HG03520 (cell line): ENCODE data around the gene STXBP3.
"Not testable (repeated sequence)": the region's sequence is repeated elsewhere in the genome, so short reads cannot be mapped to it uniquely, and the experiment has no call there.

Experiments
- ATAC-seq: cut with Tn5 transposase; IDR thresholded peaks from one replicate; pipeline ENCODE4 v1.9.1; 2021; ENCODE audit warnings: mild to moderate bottlenecking, moderate library complexity; ENCODE audit not compliant: unreplicated experiment

Gene STXBP3

DNA sequence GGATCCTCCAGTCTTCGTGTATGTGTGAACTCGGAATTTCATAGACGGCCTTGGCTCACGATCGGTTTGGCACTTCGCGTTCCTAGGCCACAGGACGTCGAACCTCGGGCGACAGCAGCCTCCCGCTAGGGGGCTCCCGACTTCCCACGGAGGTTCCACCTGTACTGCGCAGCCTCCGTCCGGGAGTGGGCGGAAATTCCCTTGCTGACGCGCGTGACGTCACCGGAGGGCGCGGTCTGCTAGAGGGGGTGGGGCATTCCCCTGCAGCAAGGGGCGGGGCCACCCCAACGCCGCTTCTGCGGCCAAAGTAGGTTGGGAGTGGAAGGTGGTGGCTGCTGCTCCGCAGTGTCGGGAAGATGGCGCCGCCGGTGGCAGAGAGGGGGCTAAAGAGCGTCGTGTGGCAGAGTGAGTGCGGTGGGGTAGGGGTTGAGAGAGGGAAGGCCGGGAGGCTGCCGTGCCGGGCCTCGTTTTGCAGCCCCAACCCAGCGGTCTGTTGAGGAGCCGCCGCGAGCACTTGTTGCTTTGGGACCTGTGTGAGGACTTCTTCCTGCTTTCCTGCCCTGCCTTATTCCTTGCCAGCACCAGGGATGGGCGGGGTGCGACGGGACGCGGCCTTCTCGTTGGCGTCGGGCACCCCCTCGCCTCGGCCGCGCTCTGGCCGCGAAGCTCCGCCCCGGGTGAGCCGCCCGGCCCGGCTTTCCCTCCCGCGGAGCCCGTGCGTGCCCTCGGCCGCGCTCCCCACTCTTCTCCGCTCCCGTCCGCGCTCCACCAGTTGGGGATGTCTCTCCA is at the start of gene STXBP3:
TSS of gene STXBP3 (plus strand) at position 293 of the 789 bp plus-strand sequence. CDS start at position 357, 64 bp downstream.
- peak; percentile 85 for ATAC-seq

- no peak for ATAC-seq
Observed at GRCh38 chr1:108699375-108700332, 46.8 kb upstream of the STXBP3 start.

DNA sequence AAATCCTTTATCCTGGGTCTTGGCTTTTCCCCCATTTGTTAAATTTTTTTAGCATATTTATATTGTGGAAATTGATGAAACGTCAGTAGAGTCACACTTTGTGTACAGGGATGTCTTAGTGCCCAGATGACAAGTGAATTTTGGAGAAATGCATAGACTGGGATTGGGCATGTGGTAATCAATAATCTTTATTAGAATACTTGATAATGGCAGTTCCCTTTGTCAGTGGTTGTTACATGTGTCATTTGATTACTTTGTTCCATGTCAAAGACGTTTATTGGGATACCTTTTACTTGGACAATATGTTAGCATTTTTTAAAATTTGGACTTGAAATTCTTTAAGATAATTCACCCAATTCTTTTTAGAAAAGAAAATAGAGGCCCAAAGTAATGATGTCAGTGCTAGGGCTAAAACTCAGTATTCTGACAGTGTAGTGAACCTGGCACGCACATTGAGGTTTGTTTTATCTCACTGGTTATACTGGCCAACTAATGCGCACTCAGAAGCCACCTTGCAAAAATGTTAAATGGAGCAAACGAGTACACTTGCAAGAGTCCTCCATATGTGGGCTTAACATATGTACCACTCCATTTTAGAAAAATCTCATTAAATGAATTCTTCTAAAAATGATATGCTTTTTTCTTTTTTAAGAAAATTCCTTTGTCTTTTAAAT is 45.2 kb upstream of the STXBP3 start:
- no peak for ATAC-seq

GRCh38 chr1:108702109-108702508 is 44.4 kb upstream of the STXBP3 start:
- ATAC-seq = not testable (repeated sequence)

DNA sequence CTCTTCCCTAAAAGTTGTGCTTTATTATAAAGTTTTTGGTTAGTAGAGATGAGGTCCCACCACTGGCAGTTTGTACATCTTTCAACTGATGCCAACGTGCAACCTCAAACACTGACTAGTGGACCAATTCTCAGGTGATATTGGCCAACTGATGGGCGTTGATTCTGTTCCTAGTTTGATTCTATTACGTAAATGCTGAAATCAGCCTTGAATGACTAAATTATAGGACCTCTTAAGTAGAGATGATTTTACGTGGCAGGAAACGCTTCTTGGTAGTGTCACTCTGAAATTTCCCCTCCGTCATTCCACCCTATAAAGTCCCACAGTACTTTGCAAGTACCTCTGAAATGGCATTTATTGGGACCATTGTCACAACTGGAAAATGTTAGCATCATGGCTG is 42.5 kb upstream of the STXBP3 start:
- no peak for ATAC-seq

DNA sequence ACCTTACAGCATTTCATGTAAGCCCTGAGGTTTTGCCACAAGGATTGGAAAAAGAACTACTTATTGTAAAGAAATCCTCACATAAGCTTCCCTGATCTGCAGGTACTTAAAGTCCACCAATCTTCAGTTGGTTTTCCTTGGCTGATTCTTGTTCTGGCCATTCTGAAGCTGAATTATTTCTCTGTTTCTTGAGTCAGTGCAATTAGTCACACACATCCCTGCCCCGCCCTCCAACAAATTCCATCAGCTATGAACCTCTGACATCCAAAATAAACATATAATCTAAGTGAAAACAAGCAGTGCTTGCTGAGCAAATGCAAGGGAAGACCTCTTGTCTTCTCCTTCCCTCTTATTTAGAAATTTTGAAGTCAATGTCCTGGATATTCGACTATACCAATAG is 42.0 kb upstream of the STXBP3 start:
- no peak for ATAC-seq

DNA sequence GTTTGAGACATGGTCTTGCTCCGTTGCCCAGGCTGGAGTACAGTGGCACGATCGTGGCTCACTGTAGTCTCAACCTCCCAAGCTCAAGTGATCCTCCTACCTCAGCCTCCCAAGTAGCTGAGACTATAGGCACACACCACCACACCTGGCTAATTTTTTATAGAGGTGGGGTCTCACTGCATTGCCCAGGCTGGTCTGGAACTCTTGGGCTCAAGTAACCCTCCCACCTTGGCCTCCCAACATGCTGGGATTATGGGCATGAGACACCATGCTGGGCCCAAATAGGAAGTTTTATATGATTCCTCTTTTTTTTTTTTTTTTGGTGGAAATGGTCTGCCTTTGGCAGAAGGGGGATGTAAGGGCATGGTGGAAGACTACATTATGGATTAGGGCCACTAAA is 39.8 kb upstream of the STXBP3 start:
- ATAC-seq = no peak

GRCh38 chr1:108708691-108709660 is 37.5 kb upstream of the STXBP3 start:
- ATAC-seq = no peak

GRCh38 chr1:108712606-108713150 is 33.8 kb upstream of the STXBP3 start, which contains the start of gene FNDC7:
FNDC7 (plus strand) TSS chr1:108712908; CDS start chr1:108712934, 26 bp downstream.
- ATAC-seq = no peak

DNA sequence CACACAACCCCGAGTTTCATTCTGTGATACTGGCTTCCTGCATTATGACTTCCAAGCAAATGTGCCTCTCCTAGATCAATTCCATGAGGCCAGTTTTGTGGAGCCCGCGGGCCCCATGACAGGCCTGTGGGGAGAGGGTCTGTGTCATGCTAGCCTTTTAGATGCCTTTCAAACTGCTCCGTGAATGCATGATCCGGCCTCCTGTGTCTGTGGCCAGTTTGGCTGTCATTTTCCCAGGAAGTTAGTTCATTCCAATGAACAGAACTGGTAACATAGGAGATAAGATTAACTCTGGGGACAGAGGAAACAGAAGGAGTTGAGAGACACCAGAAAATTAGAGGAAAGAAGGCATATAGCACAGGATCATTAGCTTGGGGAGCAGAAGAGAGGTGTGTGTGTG is 30.5 kb upstream of the STXBP3 start:
- no peak for ATAC-seq

GRCh38 chr1:108716437-108717230 is 29.8 kb upstream of the STXBP3 start:
- ATAC-seq = no peak

DNA sequence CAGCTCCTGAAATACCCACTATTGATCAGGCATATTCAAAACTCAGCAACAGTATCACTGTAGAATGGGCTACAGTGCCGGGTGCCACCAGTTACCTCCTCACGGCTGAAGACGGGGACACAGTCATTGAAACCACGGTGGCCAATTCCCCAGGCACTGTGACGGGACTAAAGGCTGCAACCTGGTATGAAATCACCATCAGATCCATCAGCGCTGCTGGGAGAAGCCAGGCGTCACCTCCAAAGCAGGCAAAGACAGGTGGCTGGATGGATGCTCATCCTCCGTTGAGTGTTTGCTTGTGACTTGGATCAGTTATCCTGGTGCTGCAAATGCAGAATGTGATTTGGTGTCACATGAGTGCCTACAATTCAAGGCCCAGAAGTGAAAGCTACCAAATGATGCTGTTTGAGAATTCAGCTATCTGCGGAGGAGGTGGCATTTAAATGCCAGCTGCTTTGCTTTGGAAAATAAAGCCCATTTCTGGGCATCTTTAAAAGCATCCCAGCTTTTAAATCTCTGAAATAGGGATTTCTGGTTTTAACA is 28.6 kb upstream of the STXBP3 start:
- ATAC-seq = no peak

DNA sequence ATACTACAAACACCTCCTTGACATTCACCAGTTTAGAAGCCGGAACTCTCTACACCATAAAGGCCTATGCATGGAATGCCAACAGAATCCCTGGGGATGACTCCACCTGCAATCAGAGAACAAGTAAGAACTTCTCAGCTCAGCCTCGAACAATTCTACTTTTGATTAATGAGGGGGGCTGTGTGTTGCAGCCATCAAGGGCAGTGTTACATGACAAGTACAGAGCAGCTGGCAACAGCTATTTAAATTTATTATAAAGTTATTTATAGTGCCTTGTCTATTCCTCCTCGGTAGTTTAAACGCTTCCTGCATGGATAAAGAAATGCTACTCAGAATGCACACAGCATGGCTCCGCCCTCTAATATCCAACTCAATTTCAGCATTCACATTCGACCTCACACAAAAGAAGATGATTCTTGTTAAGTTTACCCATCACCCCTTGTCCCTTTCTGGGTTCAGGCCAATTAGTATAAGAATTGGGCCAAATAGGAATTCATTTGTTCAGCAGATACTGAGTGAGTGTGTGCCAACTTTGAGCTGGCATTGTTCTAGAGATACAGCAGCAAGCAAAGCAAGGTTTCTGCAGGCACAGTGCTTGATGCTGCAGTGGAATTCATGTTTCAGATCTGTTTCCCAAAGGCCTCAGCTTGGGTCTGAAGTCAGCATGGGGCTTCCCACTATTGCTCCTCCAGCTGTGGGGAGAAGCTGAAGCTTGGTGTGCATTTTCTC is 27.4 kb upstream of the STXBP3 start:
- no peak for ATAC-seq

- ATAC-seq = no peak
Observed at GRCh38 chr1:108719656-108720435, 26.6 kb upstream of the STXBP3 start.

DNA sequence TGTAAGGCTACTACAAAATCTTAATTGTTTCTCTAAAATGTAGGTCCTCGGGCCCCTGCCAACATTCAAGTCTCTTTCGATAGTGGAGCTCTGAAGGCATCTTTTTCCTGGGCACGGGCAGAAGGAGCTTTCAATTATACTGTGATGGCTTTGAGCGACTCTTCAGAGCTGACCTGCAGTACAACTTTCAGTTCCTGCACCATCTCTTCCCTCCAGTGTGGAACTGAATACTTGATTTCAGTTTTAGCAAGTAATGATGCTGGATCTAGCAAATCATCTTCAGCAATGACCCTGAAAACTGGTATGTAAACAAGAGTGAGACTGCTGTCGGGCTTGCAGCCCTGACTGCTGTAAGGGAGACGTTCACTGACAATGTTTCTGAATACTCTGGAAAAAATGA is 24.2 kb upstream of the STXBP3 start:
- ATAC-seq = no peak

DNA sequence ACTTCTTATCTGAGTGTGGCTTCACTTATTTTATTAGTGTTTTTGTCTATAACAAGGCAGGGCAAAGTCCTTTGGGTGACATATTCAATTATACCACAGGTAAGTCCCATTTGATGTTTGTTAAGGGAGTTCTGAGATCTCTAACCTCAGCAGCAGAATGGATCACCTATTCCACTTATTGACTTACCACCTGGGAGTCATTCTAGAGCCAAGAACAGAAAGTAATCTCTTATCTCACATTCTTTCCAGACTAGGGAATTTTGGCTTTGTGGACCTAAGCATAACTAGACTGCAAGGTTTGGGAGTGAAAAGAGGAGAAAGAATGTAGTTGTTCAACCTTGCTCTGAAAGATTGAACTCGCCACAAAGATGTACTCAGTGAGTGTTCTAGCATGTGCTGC is 20.6 kb upstream of the STXBP3 start:
- no peak for ATAC-seq

GRCh38 chr1:108728327-108728923 is 18.0 kb upstream of the STXBP3 start:
- no peak for ATAC-seq
